ENCODE results near the gene ZNHIT3. TPM values are rescaled to one million over a fixed set of nuclear protein-coding genes. Genes with fewer than 3 reads are reported as not detected.

Gene ZNHIT3
- total and polyA plus RNA-seq, 4 donors = 8.1 to 24.2 (median 19.1) TPM

- Histone ChIP-seq H3K9ac (ENCODE audit: low read depth in 1 of 2, low read length in 2 of 2) (no peak overlapping the region), H3K36me3 (ENCODE audit: control insufficient read depth in 4 of 4, insufficient read depth in 3 of 4, low read depth in 1 of 4, low read length in 3 of 4) (no peaks in the 10 kb centered on the region), H3K27ac (ENCODE audit: low read depth in 1 of 2, low read length in 2 of 2) (no peak overlapping the region), H3K4me3 (ENCODE audit: low read depth in 1 of 3, low read length in 3 of 3) (no peak overlapping the region), H3K4me1 (ENCODE audit: control insufficient read depth in 4 of 4, insufficient read depth in 4 of 4, low read length in 3 of 4) (no peaks in the 10 kb centered on the region), H3K27me3 (ENCODE audit: control insufficient read depth in 4 of 4, insufficient read depth in 4 of 4, low read length in 3 of 4) (peaks cover 0 to 11% (median 3%) of the 10 kb centered on the region in 4 donors), H3K9me3 (ENCODE audit: control insufficient read depth in 4 of 4, low read length in 3 of 4) (no peaks in the 10 kb centered on the region)
- DNase-seq (ENCODE audit: low spot score) = no peak
- 58% methylated on average over 18 of the region's 18 CpGs for WGBS
- no peak for TF ChIP-seq YY1 (IDR thresholded peaks at IDR 0.05)
- no peak for TF ChIP-seq EGR1 (IDR thresholded peaks at IDR 0.05; ENCODE audit: low read depth in 2 of 2)
- TF ChIP-seq FOXA1 (IDR thresholded peaks at IDR 0.05) = no peak
- TF ChIP-seq SP1 (IDR thresholded peaks at IDR 0.05) = no peak
- no peak for TF ChIP-seq HNF4G (IDR thresholded peaks at IDR 0.05)
- TF ChIP-seq RXRA (IDR thresholded peaks at IDR 0.05) = no peak
- TF ChIP-seq HNF4A (conservative IDR thresholded peaks at IDR 0.05) = no peak
- TF ChIP-seq TAF1 (conservative IDR thresholded peaks at IDR 0.05) = no peak
- no peak for TF ChIP-seq ZBTB33 (IDR thresholded peaks at IDR 0.05)
- no peak for TF ChIP-seq ATF3 (IDR thresholded peaks at IDR 0.05)
- TF ChIP-seq NR2F2 (IDR thresholded peaks at IDR 0.05) = no peak
- no peak for TF ChIP-seq JUND (IDR thresholded peaks at IDR 0.05)
- no peak for TF ChIP-seq GABPA (IDR thresholded peaks at IDR 0.05 in 1 of 2, conservative IDR thresholded peaks at IDR 0.05 in 1 of 2)
- TF ChIP-seq FOXA2 (IDR thresholded peaks at IDR 0.05) = no peak
- TF ChIP-seq CTCF (IDR thresholded peaks at IDR 0.05; ENCODE audit: low read depth, low read length, missing input control) = no peak
- no peak for TF ChIP-seq REST (IDR thresholded peaks at IDR 0.05)
- no peak for TF ChIP-seq MAX (IDR thresholded peaks at IDR 0.05)
- no peak for TF ChIP-seq RAD21 (IDR thresholded peaks at IDR 0.05)
Observed at GRCh38 chr17:36468903-36469635, 17.4 kb upstream of the ZNHIT3 start.
